Thoracic aorta (tissue), 2 donors: Measurements from ENCODE around the gene NXNL2. TPM values are rescaled to one million over a fixed set of nuclear protein-coding genes. Genes with fewer than 3 reads are reported as not detected.

ENCODE experiments used
- ATAC-seq: fragments of 150-250 bp; one replicate; pipeline ENCODE4 v1.8.0; 2017; ENCODE audit warnings: low read depth; ENCODE audit not compliant: insufficient number of reproducible peaks, low FRiP score
- DNase-seq: peaks from one replicate; pipeline ENCODE4 v3.0.0-alpha.2; 2020; ENCODE audit warnings: low spot score
- H3K27ac ChIP-seq, 2 donors: fragments of 200-600 bp; sonication (generic); 1 replicate in 1 of 2; 2 replicates in 1 of 2; pipeline ENCODE4 v1.5.1; 2016; ENCODE audit warnings: mild to moderate bottlenecking in 2 of 2, moderate library complexity in 2 of 2
- H3K27me3 ChIP-seq: fragments of 200-600 bp; sonication (generic); replicated peaks from 2 replicates; pipeline ENCODE4 v1.6.0; 2016; ENCODE audit warnings: mild to moderate bottlenecking; ENCODE audit not compliant: insufficient read depth
- H3K36me3 ChIP-seq: fragments of 200-600 bp; sonication (generic); one replicate; pipeline ENCODE4 v1.5.1; 2016
- H3K4me1 ChIP-seq, 2 donors: fragments of 200-600 bp; sonication (generic); 1 replicate in 1 of 2; 2 replicates in 1 of 2; pipeline versions ENCODE4 v1.5.1 to v1.6.0; 2016; ENCODE audit warnings: low read depth in 2 of 2, mild to moderate bottlenecking in 1 of 2; ENCODE audit not compliant: control insufficient read depth in 1 of 2
- H3K4me3 ChIP-seq: fragments of 200-600 bp; sonication (generic); 2 replicates; pipeline ENCODE4 v1.5.1; 2016; ENCODE audit warnings: mild to moderate bottlenecking
- H3K9me3 ChIP-seq: fragments of 200-600 bp; sonication (generic); 2 replicates; pipeline ENCODE4 v1.5.1; 2016
- total RNA-seq, 2 donors: library from RNA; depleted of rRNA; stranded (reverse); fragments of >200 nt; gene quantifications; one replicate each; pipeline versions ENCODE4 v1.1.0 to v1.2.3, GENCODE V29; 2016
- TF ChIP-seq, protein P1 (sequence below): fragments of 200-600 bp; sonication (generic); IDR thresholded peaks from one replicate; pipeline ENCODE4 v1.5.1; 2019; ENCODE audit warnings: antibody characterized with exemption

The NXNL2 gene
- total RNA-seq, 2 donors from 2014 or later, result 1.8 TPM; not detected in 1

DNA sequence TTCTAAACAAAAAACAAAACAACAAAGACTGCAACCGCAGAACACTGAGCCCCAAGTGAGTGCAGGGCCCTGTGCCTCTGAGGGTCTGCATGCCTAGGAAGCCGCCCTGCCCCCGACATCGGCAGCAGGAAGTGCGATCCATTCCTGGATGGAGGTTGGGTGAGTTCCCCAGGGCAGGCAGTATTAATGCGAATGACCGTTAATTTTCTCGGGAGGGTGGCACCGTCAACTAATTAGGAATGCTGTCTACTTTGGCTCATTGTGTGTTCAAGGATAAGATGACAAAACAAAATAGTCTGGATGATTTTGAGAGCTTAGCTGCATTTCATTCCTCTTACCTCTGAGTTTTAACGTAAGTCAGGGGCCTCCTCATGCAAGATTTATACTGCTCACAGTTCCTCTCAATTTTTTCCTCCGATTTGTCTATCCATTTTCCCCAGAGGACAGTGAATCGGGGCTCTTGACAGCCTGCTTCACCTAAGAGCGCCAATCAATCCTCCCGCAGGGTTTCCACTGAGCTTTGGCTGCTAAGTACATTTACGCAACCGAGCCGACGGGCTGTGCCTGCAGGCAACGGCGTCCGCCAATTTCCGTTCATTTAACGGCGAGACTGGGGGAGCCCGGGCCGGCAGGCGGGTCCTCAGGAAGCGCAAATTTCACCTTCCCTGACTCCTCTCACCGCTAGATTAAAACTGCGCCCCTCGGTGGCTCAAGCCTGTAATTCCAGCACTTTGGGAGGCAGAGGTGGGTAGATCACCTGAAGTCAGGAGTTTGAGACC lies 2.9 kb upstream of the NXNL2 start:
- DNase-seq (no peak), ATAC-seq (no peak)
- Histone ChIP-seq H3K36me3 (no peaks in the 10 kb centered on the region), H3K4me3 (no peak overlapping the region), H3K27ac (peak overlapping the region in 1 of 2 donors; percentile 16), H3K4me1 (peaks cover 0 to 48% of the 10 kb centered on the region in 2 donors), H3K27me3 (no peaks in the 10 kb centered on the region), H3K9me3 (no peaks in the 10 kb centered on the region)
- TF ChIP-seq, protein P1, sequence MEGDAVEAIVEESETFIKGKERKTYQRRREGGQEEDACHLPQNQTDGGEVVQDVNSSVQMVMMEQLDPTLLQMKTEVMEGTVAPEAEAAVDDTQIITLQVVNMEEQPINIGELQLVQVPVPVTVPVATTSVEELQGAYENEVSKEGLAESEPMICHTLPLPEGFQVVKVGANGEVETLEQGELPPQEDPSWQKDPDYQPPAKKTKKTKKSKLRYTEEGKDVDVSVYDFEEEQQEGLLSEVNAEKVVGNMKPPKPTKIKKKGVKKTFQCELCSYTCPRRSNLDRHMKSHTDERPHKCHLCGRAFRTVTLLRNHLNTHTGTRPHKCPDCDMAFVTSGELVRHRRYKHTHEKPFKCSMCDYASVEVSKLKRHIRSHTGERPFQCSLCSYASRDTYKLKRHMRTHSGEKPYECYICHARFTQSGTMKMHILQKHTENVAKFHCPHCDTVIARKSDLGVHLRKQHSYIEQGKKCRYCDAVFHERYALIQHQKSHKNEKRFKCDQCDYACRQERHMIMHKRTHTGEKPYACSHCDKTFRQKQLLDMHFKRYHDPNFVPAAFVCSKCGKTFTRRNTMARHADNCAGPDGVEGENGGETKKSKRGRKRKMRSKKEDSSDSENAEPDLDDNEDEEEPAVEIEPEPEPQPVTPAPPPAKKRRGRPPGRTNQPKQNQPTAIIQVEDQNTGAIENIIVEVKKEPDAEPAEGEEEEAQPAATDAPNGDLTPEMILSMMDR, result no peak

DNA sequence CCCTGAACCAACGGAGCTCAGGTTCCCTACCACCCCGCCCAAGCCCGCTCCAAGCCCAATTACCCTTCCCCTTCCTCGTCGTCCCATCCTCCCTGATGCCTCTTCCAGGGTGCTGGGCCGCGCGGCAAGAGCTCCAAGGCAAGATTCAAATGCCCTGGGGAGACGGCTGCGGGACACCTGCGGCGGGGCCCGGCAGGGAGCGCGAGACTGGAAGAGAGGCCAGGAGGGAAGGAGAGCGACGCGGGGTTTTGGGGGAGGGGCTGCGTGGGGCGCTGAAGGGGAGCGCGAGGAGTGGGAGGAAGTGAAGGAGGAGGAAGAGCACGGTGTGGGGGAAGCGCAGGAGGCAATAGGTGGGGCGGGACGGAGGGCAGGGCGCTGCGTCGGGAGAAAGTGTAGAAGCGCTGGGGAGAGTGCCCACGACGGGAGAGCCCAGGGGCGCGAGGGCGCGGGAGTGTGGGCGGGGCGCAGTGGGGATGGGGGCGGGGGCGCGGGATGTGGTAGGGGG lies 975 bp upstream of the NXNL2 start:
- Histone ChIP-seq H3K4me3 (peak overlapping the region; percentile 80), H3K4me1 (peaks cover 0 to 59% of the 10 kb centered on the region in 2 donors)
- no peak for DNase-seq

DNA sequence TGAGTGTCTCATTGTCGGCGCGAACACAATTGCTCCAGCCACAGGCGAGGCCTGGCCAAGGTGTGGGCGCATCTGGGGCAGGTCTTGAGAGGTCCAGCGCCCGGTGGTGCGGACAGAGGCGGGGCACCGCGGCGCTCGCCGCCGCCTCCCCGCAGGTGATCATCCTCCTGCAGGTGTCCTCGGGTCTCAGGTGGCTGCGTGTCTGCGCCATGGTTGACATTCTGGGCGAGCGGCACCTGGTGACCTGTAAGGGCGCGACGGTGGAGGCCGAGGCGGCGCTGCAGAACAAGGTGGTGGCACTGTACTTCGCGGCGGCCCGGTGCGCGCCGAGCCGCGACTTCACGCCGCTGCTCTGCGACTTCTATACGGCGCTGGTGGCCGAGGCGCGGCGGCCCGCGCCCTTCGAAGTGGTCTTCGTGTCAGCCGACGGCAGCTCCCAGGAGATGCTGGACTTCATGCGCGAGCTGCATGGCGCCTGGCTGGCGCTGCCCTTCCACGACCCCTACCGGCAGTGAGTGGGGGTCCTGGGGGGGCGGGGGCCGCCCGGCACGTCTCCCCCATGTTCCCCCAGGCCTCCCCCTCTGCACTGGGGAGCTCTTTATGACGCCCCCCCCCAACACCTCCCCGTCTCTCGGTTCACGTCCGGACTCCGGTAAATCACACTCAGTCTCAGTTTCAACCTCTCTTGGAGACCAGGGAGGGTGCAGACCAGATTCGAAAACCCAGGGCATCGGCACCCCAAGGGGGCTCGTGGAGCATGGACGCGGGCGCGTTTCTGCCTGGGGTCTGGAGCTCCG lies 446 bp downstream of the NXNL2 start:
- H3K9me3 ChIP-seq, result no peaks in the 10 kb centered on the region
- TF ChIP-seq, protein P1, result no peak
- H3K27ac ChIP-seq, result peak overlapping the region; percentile 70 to 79
- peaks cover 0 to 45% of the 10 kb centered on the region in 2 donors for H3K4me1 ChIP-seq
- H3K27me3 ChIP-seq, result no peaks in the 10 kb centered on the region
- H3K4me3 ChIP-seq, result peak overlapping the region; percentile 80
- ATAC-seq (no peak), DNase-seq (no peak)
- no peaks in the 10 kb centered on the region for H3K36me3 ChIP-seq

More for the DNA sequence above, 975 bp upstream of the NXNL2 start:
- ATAC-seq, result no peak
- Histone ChIP-seq H3K27me3 (no peaks in the 10 kb centered on the region), H3K9me3 (no peaks in the 10 kb centered on the region), H3K36me3 (no peaks in the 10 kb centered on the region), H3K27ac (peak overlapping the region; percentile 88 to 95)
- TF ChIP-seq, protein P1, result no peak

DNA sequence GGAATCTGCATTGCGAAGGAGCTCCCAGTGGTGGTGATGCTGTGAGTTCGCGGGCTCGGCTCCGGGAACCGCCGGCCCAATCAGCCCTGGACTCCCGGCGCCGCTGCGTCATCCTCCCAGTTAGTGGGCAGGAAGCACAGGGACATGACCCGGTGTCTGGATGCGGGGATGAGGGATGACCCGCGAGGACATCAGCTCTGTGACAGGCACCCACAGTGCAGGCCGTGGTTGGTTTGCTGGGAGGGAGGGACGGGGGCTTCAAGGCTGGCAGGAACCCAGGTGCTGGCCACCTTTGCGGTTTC lies 996 bp downstream of the NXNL2 start:
- Histone ChIP-seq H3K36me3 (no peaks in the 10 kb centered on the region), H3K27me3 (no peaks in the 10 kb centered on the region), H3K27ac (peak overlapping the region; percentile 70 to 79), H3K4me1 (peaks cover 0 to 40% of the 10 kb centered on the region in 2 donors), H3K9me3 (no peaks in the 10 kb centered on the region), H3K4me3 (peak overlapping the region; percentile 80)
- no peak for ATAC-seq
- DNase-seq, result no peak
- TF ChIP-seq, protein P1, result no peak
